Stomach (tissue), 9 donors: ENCODE results near the gene ZBP1. TPM values are rescaled to one million over a fixed set of nuclear protein-coding genes. Genes with fewer than 3 reads are reported as not detected.

Source experiments
- DNase-seq, 2 donors: peaks; one replicate each; pipeline versions ENCODE4 v3.0.0 to v3.0.0-alpha.2; 2013 to 2019
- H3K27ac ChIP-seq, 5 donors: fragments of 200-600 bp in 4 of 5; sonication (generic) in 4 of 5; one replicate each; pipeline ENCODE4 v1.5.1; 2013 to 2019; ENCODE audit warnings: mild to moderate bottlenecking in 1 of 5, moderate library complexity in 1 of 5
- H3K27me3 ChIP-seq, 3 donors: fragments of 200-600 bp; sonication (generic); one replicate each; pipeline ENCODE4 v1.5.1; 2017 to 2019; ENCODE audit warnings: mixed run types in 1 of 3
- H3K36me3 ChIP-seq, 4 donors: fragments of 200-600 bp; sonication (generic); 1 replicate in 3 of 4; 2 replicates in 1 of 4; pipeline ENCODE4 v1.5.1; 2016 to 2019
- H3K4me1 ChIP-seq, 4 donors: fragments of 200-600 bp; sonication (generic); one replicate each; pipeline ENCODE4 v1.5.1; 2016 to 2019
- H3K4me3 ChIP-seq, 4 donors: fragments of 200-600 bp; sonication (generic) in 3 of 4; one replicate each; pipeline ENCODE4 v1.5.1; 2016 to 2019; ENCODE audit warnings: mild to moderate bottlenecking in 1 of 4
- H3K9me3 ChIP-seq, 4 donors: fragments of 200-600 bp; sonication (generic); one replicate each; pipeline ENCODE4 v1.5.1; 2016 to 2019
- CTCF ChIP-seq, 7 experiments: fragments of 450-650 bp in 4 of 7; fragments of 200-600 bp in 3 of 7; sonication (generic) in 3 of 7; IDR thresholded peaks; one replicate each; pipeline ENCODE4 v1.5.1; 2016 to 2019; ENCODE audit warnings: antibody characterized with exemption in 7 of 7, control low read depth in 2 of 7, mild to moderate bottlenecking in 1 of 7
- EP300 ChIP-seq: sonication (generic); formaldehyde crosslinking; IDR thresholded peaks from one replicate; pipeline ENCODE4 v1.6.1; 2017; ENCODE audit warnings: antibody characterized with exemption
- POLR2A ChIP-seq, 4 donors: fragments of 450-650 bp; IDR thresholded peaks; one replicate each; pipeline ENCODE4 v1.6.1; 2016; ENCODE audit warnings: antibody characterized with exemption in 4 of 4, control low read depth in 2 of 4, mild to moderate bottlenecking in 1 of 4, moderate library complexity in 1 of 4
- POLR2AphosphoS5 ChIP-seq, 3 donors: sonication (generic); formaldehyde crosslinking; IDR thresholded peaks; one replicate each; pipeline ENCODE4 v1.6.1; 2016; ENCODE audit warnings: antibody characterized with exemption in 3 of 3
- WGBS, 5 donors: extraction: QIAGEN DNeasy Blood & Tissue Kit in 3 of 5; methylation state at CpG; one replicate each; pipeline versions ENCODE4 v1.1.5 to v1.1.7; 2013 to 2018; 5-methylcytosine and 5-hydroxymethylcytosine counted together
- intact Hi-C: fragments of 100-400 bp; cut with DNase I; formaldehyde crosslinking; loops from one replicate; pipeline ENCODE4 v1.15.1; 2023; ENCODE audit warnings: low total_unique reads
- polyA plus RNA-seq, 3 donors: library from polyadenylated mRNA; stranded (reverse); fragments of 200-250 nt; gene quantifications; one replicate each; pipeline ENCODE4 v1.2.3, GENCODE V29; 2013
- total RNA-seq, 5 donors: library from RNA; depleted of rRNA; stranded (reverse); fragments of >200 nt; gene quantifications; one replicate each; pipeline versions ENCODE4 v1.1.0 to v1.2.3, GENCODE V29; 2014 to 2016
- donor health status: healthy with polysubstance abuse.
- donor health status: Bipolar disorder and iron deficiency.
- donor health status: healthy.

The ZBP1 gene
- total and polyA plus RNA-seq, 8 donors, result 0.37 to 0.60 TPM; not detected in 6

- Histone ChIP-seq H3K9me3 (no peaks in the 10 kb centered on the region), H3K4me1 (peaks cover 0 to 18% (median 11%) of the 10 kb centered on the region in 4 donors), H3K27me3 (peaks cover 0 to 19% (median 4%) of the 10 kb centered on the region in 3 donors), H3K27ac (no peak overlapping the region), H3K4me3 (no peak overlapping the region), H3K36me3 (no peaks in the 10 kb centered on the region)
- TF ChIP-seq CTCF (IDR thresholded peaks at IDR 0.05), result no peak
- no peak for TF ChIP-seq POLR2AphosphoS5 (IDR thresholded peaks at IDR 0.05)
- TF ChIP-seq POLR2A (IDR thresholded peaks at IDR 0.05), result no peak
- WGBS, 5 donors, result 52 to 60% (median 56%) methylated on average over 15 to 17 of the region's 17 CpGs
- no peak for DNase-seq
- intact Hi-C loops, result loop anchor here (10.0 kb wide), 1 partner anchor 209 kb away; no protein-coding TSS in a partner anchor
Measured at GRCh38 chr20:57593134-57593886, 26.9 kb downstream of the ZBP1 start.

GRCh38 chr20:57592263-57593092 is 27.7 kb downstream of the ZBP1 start:
- Histone ChIP-seq H3K4me3 (no peak overlapping the region), H3K9me3 (peaks cover 0 to 8% (median 7%) of the 10 kb centered on the region in 4 donors), H3K36me3 (no peaks in the 10 kb centered on the region), H3K27ac (no peak overlapping the region), H3K27me3 (peaks cover 0 to 11% (median 4%) of the 10 kb centered on the region in 3 donors), H3K4me1 (peaks cover 0 to 18% (median 11%) of the 10 kb centered on the region in 4 donors)
- no peak for DNase-seq
- intact Hi-C loops, result loop anchor here (10.0 kb wide), 1 partner anchor 208 kb away; no protein-coding TSS in a partner anchor
- TF ChIP-seq EP300 (no peak), CTCF (IDR thresholded peaks at IDR 0.05) (no peak), POLR2A (IDR thresholded peaks at IDR 0.05) (no peak), POLR2AphosphoS5 (IDR thresholded peaks at IDR 0.05) (no peak)
- WGBS, 5 donors, result 82 to 88% (median 86%) methylated on average over 21 to 22 of the region's 22 CpGs

- no peaks in the 10 kb centered on the region for H3K36me3 ChIP-seq
- 81 to 88% (median 83%) methylated on average over 13 to 15 of the region's 15 CpGs for WGBS, 5 donors
- H3K4me1 ChIP-seq, result peaks cover 0 to 10% (median 4%) of the 10 kb centered on the region in 4 donors
- TF ChIP-seq POLR2AphosphoS5 (IDR thresholded peaks at IDR 0.05) (no peak), POLR2A (IDR thresholded peaks at IDR 0.05) (no peak), CTCF (IDR thresholded peaks at IDR 0.05) (no peak), EP300 (no peak)
- intact Hi-C loops, result loop anchor here (10.0 kb wide), 1 partner anchor 207 kb away; no protein-coding TSS in a partner anchor
- peaks cover 0 to 2% (median 0%) of the 10 kb centered on the region in 3 donors for H3K27me3 ChIP-seq
- H3K9me3 ChIP-seq, result peaks cover 0 to 13% (median 9%) of the 10 kb centered on the region in 4 donors
- no peak overlapping the region for H3K27ac ChIP-seq
- no peak overlapping the region for H3K4me3 ChIP-seq
- DNase-seq, result no peak
Measured at GRCh38 chr20:57591289-57592229, 28.7 kb downstream of the ZBP1 start.
